ENCODE results near the gene ESPNL. TPM values are rescaled to one million over a fixed set of nuclear protein-coding genes. Genes with fewer than 3 reads are reported as not detected.
"Not testable (repeated sequence)": the region's sequence is repeated elsewhere in the genome, so short reads cannot be mapped to it uniquely, and the experiment has no call there.

Gene ESPNL
- total RNA-seq, 1 experiment from 2014 or later = 2.6 TPM

DNA sequence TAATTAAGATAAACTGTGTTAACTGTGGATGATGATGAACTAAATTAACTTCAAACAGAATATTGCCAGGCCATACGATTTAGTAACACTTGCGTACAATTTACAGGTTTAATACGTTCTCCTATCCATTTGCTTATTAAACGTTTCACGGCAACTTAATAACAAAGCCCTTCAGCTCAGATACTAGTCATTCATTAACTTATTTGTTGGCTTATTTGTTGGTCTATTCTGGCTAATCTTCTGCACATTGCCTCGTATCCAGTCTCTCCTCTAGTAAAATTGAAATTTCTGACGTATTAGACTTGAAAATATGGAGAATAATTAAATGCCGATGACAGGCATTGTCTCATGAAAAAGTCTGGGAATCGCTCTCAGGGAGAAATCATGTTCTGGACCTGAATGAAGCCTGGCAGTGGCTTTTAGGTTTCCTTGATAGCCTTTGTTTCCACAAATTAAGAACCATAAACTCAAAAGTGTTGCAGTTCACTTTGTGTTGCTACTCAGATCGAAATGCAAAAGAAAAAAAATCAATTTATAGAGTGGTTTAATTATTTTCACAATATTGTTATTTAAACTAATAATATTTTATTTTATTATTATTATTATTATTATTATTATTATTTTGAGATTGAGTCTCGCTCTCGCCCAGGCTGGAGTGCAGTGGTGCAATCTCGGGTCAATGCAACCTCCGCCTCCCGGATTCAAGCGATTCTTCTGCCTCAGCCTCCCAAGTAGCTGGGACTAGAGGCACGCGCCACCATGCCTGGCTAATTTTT, 34.9 kb upstream of the ESPNL start:
- no peak overlapping the region for H3K4me3 ChIP-seq
- H3K27ac ChIP-seq = no peak overlapping the region
- H3K9me3 ChIP-seq (replicated peaks) = no peaks in the 10 kb centered on the region
- no peaks in the 10 kb centered on the region for H3K27me3 ChIP-seq
- H3K36me3 ChIP-seq = peaks cover 40% of the 10 kb centered on the region
- DNase-seq = no peak
- H3K4me1 ChIP-seq = peaks cover 18% of the 10 kb centered on the region

DNA sequence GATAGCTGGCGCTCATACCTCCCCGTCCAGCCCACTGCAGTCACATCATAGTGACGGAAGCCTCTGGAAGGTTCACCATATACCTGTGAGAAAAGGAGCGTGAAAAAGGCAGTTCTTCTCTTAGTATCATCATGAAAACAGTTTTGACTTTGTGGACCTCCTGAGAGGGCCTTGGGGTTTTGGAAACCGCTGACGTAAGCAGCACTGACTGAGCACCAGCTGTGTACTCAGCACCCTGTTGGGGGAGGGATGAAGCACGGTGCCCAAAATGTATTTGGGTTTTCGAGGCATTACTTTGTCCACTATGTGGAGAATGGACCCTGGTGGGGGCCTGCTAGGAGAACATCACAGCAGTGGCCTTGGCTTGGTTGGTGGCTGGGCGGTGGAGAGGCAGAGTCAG, 33.9 kb upstream of the ESPNL start:
- Histone ChIP-seq H3K9me3 (replicated peaks) (no peaks in the 10 kb centered on the region), H3K4me3 (no peak overlapping the region), H3K27me3 (no peaks in the 10 kb centered on the region), H3K36me3 (peaks cover 42% of the 10 kb centered on the region), H3K4me1 (peaks cover 18% of the 10 kb centered on the region), H3K27ac (no peak overlapping the region)
- no peak for DNase-seq

DNA sequence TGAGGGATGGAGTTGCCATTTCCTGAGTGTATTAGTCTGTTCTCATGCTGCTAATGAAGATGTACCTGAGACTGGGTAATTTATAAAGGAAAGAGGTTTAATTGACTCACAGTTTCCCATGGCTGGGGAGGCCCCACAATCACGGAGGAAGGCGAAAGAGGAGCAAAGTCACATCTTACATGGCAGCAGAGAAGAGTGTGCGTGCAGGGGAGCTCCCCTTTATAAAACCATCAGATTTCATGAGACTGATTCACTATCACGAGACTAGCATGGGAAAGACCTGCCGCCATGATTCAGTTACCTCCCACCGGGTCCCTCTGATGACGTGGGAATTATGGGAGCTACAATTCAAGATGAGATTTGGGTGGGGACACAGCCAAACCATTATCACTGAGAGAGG, 33.4 kb upstream of the ESPNL start:
- not testable (repeated sequence) for DNase-seq; H3K9me3 ChIP-seq (replicated peaks); H3K4me3 ChIP-seq; H3K27ac ChIP-seq; H3K27me3 ChIP-seq
- peaks cover 18% of the 10 kb centered on the region for H3K4me1 ChIP-seq
- peaks cover 42% of the 10 kb centered on the region for H3K36me3 ChIP-seq

DNA sequence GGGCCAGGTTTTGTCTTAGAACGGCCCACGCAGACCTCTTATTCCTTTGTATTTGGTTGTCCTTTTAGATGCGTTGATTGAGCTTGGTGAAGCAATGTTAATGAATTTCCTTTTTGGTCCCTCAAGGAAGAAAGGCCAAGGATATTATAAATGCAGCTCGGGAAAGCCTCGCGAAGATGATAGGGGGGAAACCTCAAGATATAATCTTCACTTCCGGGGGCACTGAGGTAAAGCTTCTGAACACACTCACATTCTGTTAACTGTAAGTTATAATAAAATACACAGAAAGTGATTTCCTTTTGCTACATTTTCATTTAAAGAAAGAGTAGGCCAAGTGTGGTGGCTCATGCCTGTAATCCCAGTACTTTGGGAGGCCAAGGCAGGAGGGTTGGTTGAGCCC, 32.2 kb upstream of the ESPNL start:
- Histone ChIP-seq H3K9me3 (replicated peaks) (peaks cover 6% of the 10 kb centered on the region), H3K27ac (no peak overlapping the region), H3K36me3 (peaks cover 54% of the 10 kb centered on the region)

DNA sequence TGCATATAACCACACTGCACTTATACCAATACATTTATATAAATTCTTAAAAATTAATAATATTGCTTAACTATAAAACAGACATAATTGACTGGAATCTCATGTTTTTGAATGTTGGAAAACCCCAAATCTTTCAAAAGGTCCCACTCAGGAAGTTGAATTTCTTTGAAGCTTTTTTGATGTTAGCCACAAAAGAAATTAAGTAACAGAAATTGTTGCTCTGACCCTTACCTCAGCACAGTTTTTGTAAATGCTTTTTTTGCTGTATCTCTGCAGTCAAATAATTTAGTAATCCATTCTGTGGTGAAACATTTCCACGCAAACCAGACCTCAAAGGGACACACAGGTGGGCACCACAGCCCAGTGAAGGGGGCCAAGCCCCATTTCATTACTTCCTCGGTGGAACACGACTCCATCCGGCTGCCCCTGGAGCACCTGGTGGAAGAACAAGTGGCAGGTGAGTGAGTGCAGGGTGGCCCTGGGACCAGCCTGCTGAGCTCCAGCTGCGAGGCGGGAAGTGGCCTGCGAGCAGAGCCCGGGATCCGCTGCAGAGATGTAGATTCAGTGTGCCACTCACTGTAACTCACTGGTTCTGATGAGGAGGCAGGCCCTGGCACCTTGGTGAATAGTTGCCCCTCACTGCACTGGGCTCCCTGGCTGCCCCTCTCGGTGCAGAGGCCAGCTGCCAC, 31.0 kb upstream of the ESPNL start:
- H3K36me3 ChIP-seq = peaks cover 63% of the 10 kb centered on the region
- peaks cover 13% of the 10 kb centered on the region for H3K9me3 ChIP-seq (replicated peaks)
- H3K4me1 ChIP-seq = no peaks in the 10 kb centered on the region; the same call in 1 of the 2 replicates
- H3K27me3 ChIP-seq = no peaks in the 10 kb centered on the region
- DNase-seq = no peak
- no peak overlapping the region for H3K27ac ChIP-seq
- H3K4me3 ChIP-seq = no peak overlapping the region

More for the DNA sequence above, 32.2 kb upstream of the ESPNL start:
- DNase-seq = no peak
- no peak overlapping the region for H3K4me3 ChIP-seq
- H3K27me3 ChIP-seq = no peaks in the 10 kb centered on the region
- peaks cover 10% of the 10 kb centered on the region for H3K4me1 ChIP-seq

DNA sequence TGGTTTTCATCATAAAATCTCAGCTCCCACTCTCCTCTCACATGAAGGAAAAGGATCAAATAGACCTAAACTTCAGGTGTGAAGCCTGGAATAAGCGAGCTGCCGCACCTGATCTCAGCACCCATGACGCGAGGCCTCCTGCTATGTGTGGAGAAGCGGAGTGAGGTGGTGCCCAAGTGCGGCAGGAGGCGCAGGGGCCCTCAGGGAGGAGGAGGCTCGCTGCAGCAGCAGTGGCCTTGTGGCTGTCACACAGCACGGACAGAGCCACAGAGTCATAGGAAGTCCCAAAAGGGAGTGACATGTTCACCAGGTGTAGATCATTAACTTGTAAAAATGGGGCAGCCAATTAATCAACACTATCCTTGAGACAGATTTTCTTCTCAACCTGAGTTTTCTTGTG, 30.3 kb upstream of the ESPNL start:
- Histone ChIP-seq H3K9me3 (replicated peaks) (peaks cover 13% of the 10 kb centered on the region), H3K36me3 (peaks cover 61% of the 10 kb centered on the region), H3K27me3 (no peaks in the 10 kb centered on the region), H3K4me1 (no peaks in the 10 kb centered on the region), H3K27ac (no peak overlapping the region), H3K4me3 (no peak overlapping the region)
- no peak for DNase-seq

DNA sequence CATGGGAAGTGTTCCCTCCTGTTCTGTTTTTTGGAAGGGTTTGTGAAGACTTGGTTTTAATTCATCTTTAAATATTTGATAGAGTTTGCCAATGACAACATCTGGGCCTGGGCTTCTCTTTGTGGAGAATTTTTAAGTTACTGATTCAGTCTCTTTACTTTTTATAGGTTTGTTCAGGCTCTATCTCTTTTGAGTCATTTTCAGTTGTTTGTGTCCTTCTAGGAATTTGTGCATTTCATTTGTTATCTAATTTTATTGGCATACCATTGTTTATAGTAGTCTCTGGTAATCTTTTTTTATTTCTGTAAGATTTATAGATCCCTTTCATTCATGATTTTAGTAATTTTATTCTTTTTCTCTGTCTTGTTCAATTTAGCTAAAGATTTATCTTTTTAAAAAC, 24.7 kb upstream of the ESPNL start:
- Histone ChIP-seq H3K4me1 (no peaks in the 10 kb centered on the region), H3K36me3 (peaks cover 43% of the 10 kb centered on the region), H3K4me3 (no peak overlapping the region), H3K9me3 (replicated peaks) (peaks cover 17% of the 10 kb centered on the region), H3K27me3 (no peaks in the 10 kb centered on the region), H3K27ac (no peak overlapping the region)
- no peak for DNase-seq

DNA sequence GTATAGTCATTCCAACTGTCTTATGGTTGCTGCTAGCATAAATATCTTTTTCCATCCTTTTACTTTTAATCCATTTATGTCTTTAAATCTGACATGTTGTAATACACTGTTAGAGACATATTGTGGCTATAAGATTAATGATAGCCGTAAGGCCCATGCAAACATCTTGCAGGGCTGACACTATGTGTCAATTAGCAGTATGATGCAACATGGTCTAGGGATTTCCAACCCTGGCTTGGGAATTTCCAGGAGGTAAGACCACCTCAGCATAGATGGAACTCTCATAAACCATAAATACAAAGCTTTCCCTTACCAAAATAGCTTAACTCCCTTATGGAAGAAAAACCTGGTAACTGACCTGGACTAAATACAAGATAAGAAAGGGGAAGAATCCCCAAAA, 22.8 kb upstream of the ESPNL start:
- H3K27ac ChIP-seq = no peak overlapping the region
- H3K27me3 ChIP-seq = no peaks in the 10 kb centered on the region
- peaks cover 17% of the 10 kb centered on the region for H3K9me3 ChIP-seq (replicated peaks)
- no peak overlapping the region for H3K4me3 ChIP-seq
- DNase-seq = no peak
- no peaks in the 10 kb centered on the region for H3K4me1 ChIP-seq
- peaks cover 51% of the 10 kb centered on the region for H3K36me3 ChIP-seq

DNA sequence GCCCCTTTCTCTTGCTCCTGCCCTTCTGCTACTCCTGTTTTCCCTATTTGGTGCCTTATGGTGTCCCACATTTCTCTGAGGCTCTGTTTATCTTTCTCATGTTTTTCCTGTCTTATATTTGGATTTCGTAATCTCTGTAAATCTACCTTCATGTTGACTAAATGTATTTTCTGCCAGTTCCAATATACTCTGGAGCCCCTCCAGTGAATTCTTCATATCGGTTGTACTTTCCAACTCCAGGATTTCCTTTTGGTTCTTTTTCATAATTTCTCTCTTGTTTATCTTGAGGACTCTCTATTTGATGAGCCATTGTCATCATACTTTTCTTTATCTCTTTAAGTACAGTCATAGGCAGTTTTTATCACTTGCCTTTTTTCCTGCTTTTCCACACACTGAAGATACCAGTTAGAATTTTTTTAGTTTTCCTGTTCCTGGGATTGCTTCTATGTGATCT, 20.2 kb upstream of the ESPNL start:
- DNase-seq = no peak
- H3K4me1 ChIP-seq = no peaks in the 10 kb centered on the region
- H3K9me3 ChIP-seq (replicated peaks) = peaks cover 5% of the 10 kb centered on the region; the same call in 1 of the 2 replicates
- no peak overlapping the region for H3K27ac ChIP-seq
- H3K36me3 ChIP-seq = peaks cover 47% of the 10 kb centered on the region
- H3K4me3 ChIP-seq = no peak overlapping the region
- H3K27me3 ChIP-seq = no peaks in the 10 kb centered on the region

DNA sequence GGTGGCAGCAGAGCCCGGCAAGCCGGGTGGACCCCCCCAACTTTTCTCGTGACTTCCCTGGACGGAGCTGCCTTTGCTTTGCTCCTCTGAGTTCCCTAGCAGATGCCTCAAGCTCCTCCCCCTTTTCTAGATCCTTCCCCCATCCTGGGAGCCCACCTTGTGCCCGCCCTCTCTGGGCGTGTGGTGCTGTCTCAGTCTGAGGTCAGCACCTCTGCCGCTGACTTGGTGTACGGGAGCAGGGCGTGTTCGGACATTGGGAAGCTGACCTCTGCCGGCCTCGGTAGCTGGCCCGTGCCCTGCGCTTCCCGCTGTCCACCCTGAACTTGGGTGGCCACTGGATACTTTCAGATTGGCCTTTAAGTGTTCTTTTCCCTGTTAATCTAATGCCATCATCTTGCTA, 19.6 kb upstream of the ESPNL start:
- no peaks in the 10 kb centered on the region for H3K27me3 ChIP-seq
- H3K27ac ChIP-seq = no peak overlapping the region
- H3K4me3 ChIP-seq = no peak overlapping the region
- peaks cover 5% of the 10 kb centered on the region; the same call in 1 of the 2 replicates for H3K9me3 ChIP-seq (replicated peaks)
- peaks cover 46% of the 10 kb centered on the region for H3K36me3 ChIP-seq
- DNase-seq = no peak
- no peaks in the 10 kb centered on the region for H3K4me1 ChIP-seq

DNA sequence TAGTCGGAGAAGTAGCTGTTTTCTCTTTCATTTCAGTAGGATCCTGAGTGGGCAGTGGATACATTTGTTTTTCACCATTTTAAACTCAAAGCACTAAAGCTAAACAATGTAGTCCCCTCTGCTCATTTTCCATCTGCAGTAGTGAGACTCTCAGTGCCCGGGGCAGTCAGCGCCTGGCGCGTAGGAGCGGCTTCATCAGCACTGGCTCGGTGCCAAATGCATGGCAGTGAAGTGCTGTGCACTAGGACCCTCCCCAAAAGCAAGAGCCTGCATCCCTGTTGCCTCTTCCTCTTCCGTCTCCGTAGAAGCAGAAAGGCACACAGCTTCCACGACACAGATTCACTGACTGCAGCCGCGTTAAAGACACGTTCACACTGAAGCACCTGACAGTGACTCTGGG, 19.0 kb upstream of the ESPNL start:
- Histone ChIP-seq H3K4me3 (no peak overlapping the region), H3K27ac (no peak overlapping the region)
- DNase-seq = no peak

DNA sequence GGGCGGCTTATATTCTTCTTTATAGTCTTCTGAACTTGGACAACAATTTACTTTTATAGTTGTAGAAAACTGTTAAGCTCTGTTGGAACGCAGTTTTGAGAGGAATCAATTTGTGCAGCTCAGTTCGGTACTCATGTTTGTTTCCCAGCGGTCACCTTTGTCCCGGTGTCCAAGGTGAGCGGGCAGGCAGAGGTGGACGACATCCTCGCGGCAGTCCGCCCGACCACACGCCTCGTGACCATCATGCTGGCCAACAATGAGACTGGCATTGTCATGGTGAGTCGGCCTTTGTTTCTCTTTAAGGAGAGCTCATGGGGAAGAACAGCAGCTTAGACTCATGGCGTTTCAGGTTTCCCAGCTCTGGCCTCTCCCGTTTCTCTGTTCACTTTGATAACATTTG, 18.6 kb upstream of the ESPNL start:
- no peak overlapping the region for H3K27ac ChIP-seq
- DNase-seq = no peak

More for the DNA sequence above, 19.0 kb upstream of the ESPNL start:
- H3K27me3 ChIP-seq = no peaks in the 10 kb centered on the region
- H3K4me1 ChIP-seq = no peaks in the 10 kb centered on the region
- peaks cover 5% of the 10 kb centered on the region; the same call in 1 of the 2 replicates for H3K9me3 ChIP-seq (replicated peaks)
- peaks cover 49% of the 10 kb centered on the region for H3K36me3 ChIP-seq

DNA sequence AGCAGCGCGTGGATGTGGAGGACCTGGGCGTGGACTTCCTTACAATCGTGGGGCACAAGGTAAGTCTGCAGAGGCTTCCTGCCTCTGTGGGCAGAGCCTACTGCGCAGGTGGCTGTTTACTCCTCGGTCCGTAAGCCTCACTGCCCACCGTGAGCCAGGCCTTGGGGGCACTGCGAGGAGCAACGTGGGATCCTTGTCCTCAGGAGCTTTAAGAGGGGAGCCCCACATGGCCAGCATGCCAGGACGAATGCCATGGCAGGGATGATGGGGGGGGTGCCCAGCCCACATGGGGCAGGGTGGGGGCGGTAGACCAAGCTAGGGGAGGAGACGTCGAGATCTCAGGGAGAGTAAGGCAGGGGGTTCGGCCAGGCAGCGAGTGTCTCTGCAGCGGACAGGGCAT, 18.0 kb upstream of the ESPNL start:
- Histone ChIP-seq H3K4me3 (no peak overlapping the region), H3K9me3 (replicated peaks) (peaks cover 5% of the 10 kb centered on the region; the same call in 1 of the 2 replicates), H3K27ac (no peak overlapping the region), H3K27me3 (no peaks in the 10 kb centered on the region), H3K4me1 (no peaks in the 10 kb centered on the region), H3K36me3 (peaks cover 43% of the 10 kb centered on the region)
- no peak for DNase-seq

More for the DNA sequence above, 18.6 kb upstream of the ESPNL start:
- no peaks in the 10 kb centered on the region for H3K4me1 ChIP-seq
- H3K4me3 ChIP-seq = no peak overlapping the region
- no peaks in the 10 kb centered on the region for H3K27me3 ChIP-seq
- H3K36me3 ChIP-seq = peaks cover 48% of the 10 kb centered on the region
- H3K9me3 ChIP-seq (replicated peaks) = peaks cover 5% of the 10 kb centered on the region; the same call in 1 of the 2 replicates

DNA sequence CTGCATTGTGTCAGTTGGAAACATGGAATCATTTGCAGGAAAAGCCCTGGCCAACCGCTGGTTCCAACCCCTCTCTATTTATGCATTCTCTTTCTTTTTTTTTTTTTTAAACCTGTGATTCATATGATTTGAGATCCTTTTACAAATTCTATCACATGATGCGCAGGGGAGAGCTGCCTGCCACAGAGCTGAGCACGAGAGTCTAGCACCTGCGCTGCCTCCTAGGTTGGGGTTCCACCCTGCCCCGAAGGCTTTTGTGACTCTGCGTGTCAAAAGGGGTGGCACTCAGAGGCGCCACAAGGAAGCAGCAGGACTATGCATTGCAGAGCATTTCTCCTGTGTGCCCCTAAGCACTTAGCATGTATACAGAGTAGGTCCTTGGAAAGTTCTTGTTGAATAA, 17.3 kb upstream of the ESPNL start:
- H3K4me1 ChIP-seq = no peaks in the 10 kb centered on the region
- peaks cover 5% of the 10 kb centered on the region; the same call in 1 of the 2 replicates for H3K9me3 ChIP-seq (replicated peaks)
- peaks cover 38% of the 10 kb centered on the region for H3K36me3 ChIP-seq
- no peak overlapping the region for H3K4me3 ChIP-seq
- no peak overlapping the region for H3K27ac ChIP-seq
- H3K27me3 ChIP-seq = no peaks in the 10 kb centered on the region
- DNase-seq = no peak

DNA sequence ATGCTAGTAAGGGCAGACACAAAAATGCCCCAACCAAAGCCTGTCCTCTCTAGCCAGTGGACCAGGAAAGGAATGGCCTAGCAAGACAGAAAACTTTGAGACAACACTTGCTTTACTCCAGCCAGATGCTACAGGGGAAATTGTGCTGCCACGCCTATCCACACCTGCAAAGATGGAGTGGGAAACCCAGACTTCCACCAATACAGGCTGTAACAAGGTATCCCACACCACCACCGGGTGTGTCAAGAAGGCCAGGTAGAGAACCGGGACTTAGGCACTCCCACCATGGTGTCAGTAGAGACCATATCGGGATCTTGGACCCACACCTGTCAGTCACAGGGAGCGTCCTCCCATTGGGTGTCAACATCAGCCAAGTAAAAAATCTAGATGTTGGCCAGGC, 16.2 kb upstream of the ESPNL start:
- no peaks in the 10 kb centered on the region for H3K27me3 ChIP-seq
- no peak overlapping the region for H3K4me3 ChIP-seq
- H3K4me1 ChIP-seq = no peaks in the 10 kb centered on the region
- peaks cover 39% of the 10 kb centered on the region for H3K36me3 ChIP-seq
- no peak for DNase-seq
- no peak overlapping the region for H3K27ac ChIP-seq
- peaks cover 5% of the 10 kb centered on the region; the same call in 1 of the 2 replicates for H3K9me3 ChIP-seq (replicated peaks)

Data from SJCRH30 (cell line).